Lung (tissue), 12 donors: ENCODE measurements around the gene NRAS. TPM values are rescaled to one million over a fixed set of nuclear protein-coding genes. Genes with fewer than 3 reads are reported as not detected.
A peak's percentile ranks its signal among the peaks of the same experiment; 100 is the strongest.

Source experiments
- ATAC-seq: fragments of 200-7000 bp; cut with Tn5 transposase; one replicate; pipeline ENCODE4 v1.9.1; 2020; ENCODE audit warnings: moderate number of reproducible peaks; ENCODE audit not compliant: insufficient read depth, low FRiP score
- DNase-seq, 3 donors: peaks; one replicate each; pipeline ENCODE4 v3.0.0-alpha.2; 2013 to 2017
- H3K27ac ChIP-seq, 2 donors: one replicate each; pipeline ENCODE4 v1.5.1; 2013; ENCODE audit warnings: mild to moderate bottlenecking in 2 of 2, moderate library complexity in 2 of 2, control low read depth in 1 of 2, inconsistent platforms in 1 of 2, low read depth in 1 of 2, low read length in 1 of 2
- H3K27me3 ChIP-seq, 3 donors: one replicate each; pipeline ENCODE4 v1.5.1; 2013; ENCODE audit warnings: low read length in 2 of 3; ENCODE audit not compliant: control insufficient read depth in 3 of 3, insufficient read depth in 3 of 3
- H3K36me3 ChIP-seq, 4 donors: one replicate each; pipeline ENCODE4 v1.5.1; 2013; ENCODE audit warnings: low read length in 4 of 4, mild to moderate bottlenecking in 1 of 4, moderate library complexity in 1 of 4; ENCODE audit not compliant: control insufficient read depth in 4 of 4, insufficient read depth in 4 of 4
- H3K4me1 ChIP-seq, 5 donors: one replicate each; pipeline ENCODE4 v1.5.1; 2013; ENCODE audit warnings: low read length in 5 of 5, mild to moderate bottlenecking in 2 of 5, moderate library complexity in 1 of 5; ENCODE audit not compliant: control insufficient read depth in 5 of 5, insufficient read depth in 5 of 5
- H3K4me3 ChIP-seq: one replicate; pipeline ENCODE4 v1.5.1; 2013; ENCODE audit warnings: mild to moderate bottlenecking, control low read depth, moderate library complexity
- H3K9ac ChIP-seq, 2 donors: one replicate each; pipeline ENCODE4 v1.5.1; 2013; ENCODE audit warnings: low read length in 2 of 2, control low read depth in 1 of 2; ENCODE audit not compliant: insufficient read depth in 1 of 2
- H3K9me3 ChIP-seq, 4 donors: one replicate each; pipeline ENCODE4 v1.5.1; 2013; ENCODE audit warnings: low read length in 3 of 4, mild to moderate bottlenecking in 1 of 4, moderate library complexity in 1 of 4; ENCODE audit not compliant: control insufficient read depth in 4 of 4, insufficient read depth in 3 of 4
- CTCF ChIP-seq: IDR thresholded peaks from 2 replicates; pipeline ENCODE4 v1.5.1; 2012; ENCODE audit warnings: mild to moderate bottlenecking; ENCODE audit errors: control extremely low read depth, extremely low read depth
- WGBS, 2 donors: extraction: QIAGEN DNeasy Blood & Tissue Kit; methylation state at CpG; one replicate each; pipeline ENCODE4 v1.1.7; 2013; 5-methylcytosine and 5-hydroxymethylcytosine counted together
- polyA plus RNA-seq, 2 donors: library from polyadenylated mRNA; stranded (reverse); fragments of 200-250 nt; gene quantifications; one replicate each; pipeline ENCODE4 v1.2.1, GENCODE V29; 2013
- total RNA-seq, 2 donors: library from RNA; depleted of rRNA in 1 of 2; stranded (reverse); fragments of >200 nt in 1 of 2; gene quantifications; one replicate each; pipeline ENCODE4 v1.2.1, GENCODE V29; 2014 to 2021
- donor health status: control.
- donor health status: control.
- donor health status: Bipolar disorder and iron deficiency.
- donor health status: healthy.
- donor health status: DM: yes; HTN: yes; CAD: no.

Gene NRAS
- total and polyA plus RNA-seq, 4 donors = 14.6 to 43.3 (median 28.5) TPM

GRCh38 chr1:114668784-114669561, 47.6 kb downstream of the NRAS start:
- ATAC-seq = no peak

GRCh38 chr1:114668373-114668772, 48.2 kb downstream of the NRAS start:
- H3K4me3 ChIP-seq = no peak overlapping the region
- H3K4me1 ChIP-seq = peaks cover 0 to 4% (median 0%) of the 10 kb centered on the region in 5 donors
- ATAC-seq = no peak
- no peaks in the 10 kb centered on the region for H3K9me3 ChIP-seq
- WGBS, 2 donors = 80 to 81% methylated on average over 4 of the region's 4 CpGs
- no peaks in the 10 kb centered on the region for H3K36me3 ChIP-seq
- TF ChIP-seq CTCF = no peak
- no peak overlapping the region for H3K27ac ChIP-seq
- no peaks in the 10 kb centered on the region for H3K27me3 ChIP-seq
- H3K9ac ChIP-seq = no peak overlapping the region
- no peak for DNase-seq

More at GRCh38 chr1:114668784-114669561, 47.6 kb downstream of the NRAS start:
- H3K36me3 ChIP-seq = no peaks in the 10 kb centered on the region
- H3K9ac ChIP-seq = peak overlapping the region in 1 of 2 donors; percentile 84
- WGBS, 2 donors = 36 to 44% methylated on average over 13 of the region's 13 CpGs
- H3K4me1 ChIP-seq = peaks cover 0 to 4% (median 0%) of the 10 kb centered on the region in 5 donors
- no peak for TF ChIP-seq CTCF
- peak overlapping the region; percentile 73 for H3K4me3 ChIP-seq
- H3K27ac ChIP-seq = peak overlapping the region; percentile 73 to 81
- H3K9me3 ChIP-seq = no peaks in the 10 kb centered on the region
- peak in 2 of 3 donors; percentile 3 to 13 for DNase-seq
- no peaks in the 10 kb centered on the region for H3K27me3 ChIP-seq

GRCh38 chr1:114666954-114667353, 49.6 kb downstream of the NRAS start:
- Histone ChIP-seq H3K36me3 (no peaks in the 10 kb centered on the region), H3K4me1 (peaks cover 0 to 4% (median 0%) of the 10 kb centered on the region in 5 donors), H3K27ac (no peak overlapping the region), H3K4me3 (no peak overlapping the region), H3K27me3 (no peaks in the 10 kb centered on the region), H3K9me3 (no peaks in the 10 kb centered on the region), H3K9ac (no peak overlapping the region)
- ATAC-seq (no peak), DNase-seq (no peak)
- TF ChIP-seq CTCF = no peak
- WGBS, 2 donors = 92 to 94% methylated on average over 3 of the region's 3 CpGs

GRCh38 chr1:114660238-114660637, 56.3 kb downstream of the NRAS start:
- peaks cover 0 to 3% (median 0%) of the 10 kb centered on the region in 5 donors for H3K4me1 ChIP-seq
- no peak overlapping the region for H3K27ac ChIP-seq
- no peaks in the 10 kb centered on the region for H3K9me3 ChIP-seq
- no peak for ATAC-seq
- no peak overlapping the region for H3K9ac ChIP-seq
- H3K27me3 ChIP-seq = peaks cover 0 to 5% (median 0%) of the 10 kb centered on the region in 3 donors
- TF ChIP-seq CTCF = no peak
- no peak for DNase-seq
- no peaks in the 10 kb centered on the region for H3K36me3 ChIP-seq
- WGBS, 2 donors = 30 to 57% methylated on average over 2 of the region's 2 CpGs
- H3K4me3 ChIP-seq = no peak overlapping the region
